Astrocyte of the cerebellum (primary cell): Measurements from ENCODE around the gene ADGRD2.

ENCODE experiments used
- DNase-seq: peaks from one replicate; pipeline ENCODE4 v3.0.0-alpha.2; 2011; ENCODE audit warnings: low read depth
- H3K4me3 ChIP-seq: 2 replicates; pipeline ENCODE4 v1.5.1; 2011; ENCODE audit warnings: mild to moderate bottlenecking, low read depth, low read length, moderate library complexity
- CTCF ChIP-seq: IDR thresholded peaks from 2 replicates; pipeline ENCODE4 v1.5.1; 2012; ENCODE audit warnings: low read length, low read depth, moderate library complexity, mild to moderate bottlenecking; ENCODE audit errors: missing control alignments
- in situ Hi-C: cut with HindIII; loops from 2 replicates; pipeline ENCODE4 v1.10.0; 2017; ENCODE audit warnings: low sequenced_read_pairs

ADGRD2 gene

GRCh38 chr9:124450241-124450924, at the start of gene ADGRD2:
Gene ADGRD2 (plus strand): TSS chr9:124450451. CDS start chr9:124451667, 1,216 bp downstream.
- no peak for DNase-seq
- in situ Hi-C loops, result no loop called here
- peak within 1 kb of the TSS; percentile 26 for H3K4me3 ChIP-seq
- no peak for TF ChIP-seq CTCF

- in situ Hi-C loops, result no loop called here
- H3K4me3 ChIP-seq, result no peak overlapping the region
- no peak for TF ChIP-seq CTCF
- no peak for DNase-seq
These were observed 47.0 kb upstream of the ADGRD2 start for GRCh38 chr9:124403246-124403645.

- no peak for DNase-seq
- no peak overlapping the region for H3K4me3 ChIP-seq
- no peak for TF ChIP-seq CTCF
- in situ Hi-C loops, result no loop called here
These were observed 40.8 kb upstream of the ADGRD2 start for GRCh38 chr9:124409410-124409809.

- no peak overlapping the region for H3K4me3 ChIP-seq
- in situ Hi-C loops, result no loop called here
- DNase-seq, result no peak
- TF ChIP-seq CTCF, result no peak
These were observed 39.8 kb upstream of the ADGRD2 start for GRCh38 chr9:124410321-124410913.

GRCh38 chr9:124411514-124412227, 38.6 kb upstream of the ADGRD2 start:
- no peak overlapping the region for H3K4me3 ChIP-seq
- DNase-seq, result no peak
- in situ Hi-C loops, result no loop called here
- TF ChIP-seq CTCF, result no peak

- no peak for TF ChIP-seq CTCF
- no peak for DNase-seq
- in situ Hi-C loops, result no loop called here
- no peak overlapping the region for H3K4me3 ChIP-seq
These were observed 38.0 kb upstream of the ADGRD2 start for GRCh38 chr9:124412228-124412575.
